ENCODE measurements around the gene TMEM121B.
"Not testable (repeated sequence)": the region's sequence is repeated elsewhere in the genome, so short reads cannot be mapped to it uniquely, and the experiment has no call there.

The TMEM121B gene

DNA sequence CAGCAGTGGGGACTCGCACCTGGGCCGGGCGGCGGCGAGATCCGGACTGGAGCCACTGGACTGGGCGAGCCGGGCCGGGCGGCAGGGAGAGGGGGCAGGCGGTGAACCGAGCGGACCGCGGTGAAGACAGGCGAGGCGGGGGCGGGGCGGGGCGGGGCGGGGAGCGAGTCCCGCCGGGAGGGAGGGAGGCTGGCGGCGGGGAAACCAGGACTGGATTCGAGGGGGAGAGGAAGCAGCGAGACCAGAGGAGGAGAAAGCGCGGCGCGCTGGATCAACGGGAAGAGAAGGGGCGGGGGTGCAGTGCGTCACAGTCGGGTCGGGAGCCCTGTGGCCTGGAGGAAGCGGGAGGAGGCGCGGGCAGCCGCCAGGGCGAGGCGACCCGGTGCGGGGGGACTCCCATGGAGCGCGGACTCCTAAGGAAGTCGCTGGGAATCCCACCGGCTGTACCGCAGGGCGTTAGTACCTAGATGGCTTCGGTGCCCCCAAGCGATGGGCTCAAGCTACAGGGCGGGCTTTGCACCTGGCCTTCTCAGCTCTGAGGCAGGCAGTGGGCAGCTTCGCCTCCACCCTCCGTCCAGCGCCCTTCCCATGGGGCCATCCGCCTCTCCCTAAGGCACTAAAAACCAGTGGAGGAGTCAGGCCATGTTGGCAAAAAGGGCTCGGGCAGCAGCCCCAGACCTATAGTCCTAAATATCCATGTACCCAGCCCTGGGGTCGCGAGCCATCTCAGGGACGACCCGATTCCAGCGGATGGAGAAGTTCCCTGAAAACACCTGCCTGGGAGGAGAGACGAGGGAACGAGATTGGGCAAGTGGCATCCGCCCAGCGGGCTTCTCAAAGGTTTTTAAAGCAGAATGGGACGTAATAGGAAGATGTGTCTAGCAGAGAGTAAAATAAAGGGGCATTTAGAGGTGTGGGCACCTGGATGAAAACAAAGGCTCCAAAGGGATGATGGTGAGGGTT is at the start of gene TMEM121B:
Gene TMEM121B, minus strand, starts transcription at position 128 of the 963 bp plus-strand sequence. CDS start 233 bp downstream, outside the sequence.
- DNase-seq: peak; percentile 33 to 39

DNA sequence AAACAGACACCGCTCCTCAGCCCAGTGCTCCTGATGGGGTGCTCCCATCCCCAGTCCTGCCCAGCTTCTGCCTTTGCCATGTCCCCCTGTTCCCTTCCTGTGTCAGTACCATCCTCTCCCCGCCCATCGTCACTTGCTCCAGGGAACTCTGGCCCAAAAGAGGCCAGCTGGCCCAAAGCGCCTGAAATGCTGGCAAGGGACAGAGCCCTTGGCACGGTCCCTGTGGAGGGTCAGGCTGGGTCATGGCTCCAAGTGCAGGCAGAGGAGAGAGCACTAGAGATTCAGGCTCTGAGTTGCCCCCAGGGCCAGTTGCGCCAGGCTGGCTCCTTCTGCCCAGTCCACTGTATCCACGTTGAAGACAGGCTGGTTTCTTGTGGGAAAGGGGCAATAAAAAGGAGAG is 46.3 kb upstream of the TMEM121B start:
- no peak for DNase-seq

DNA sequence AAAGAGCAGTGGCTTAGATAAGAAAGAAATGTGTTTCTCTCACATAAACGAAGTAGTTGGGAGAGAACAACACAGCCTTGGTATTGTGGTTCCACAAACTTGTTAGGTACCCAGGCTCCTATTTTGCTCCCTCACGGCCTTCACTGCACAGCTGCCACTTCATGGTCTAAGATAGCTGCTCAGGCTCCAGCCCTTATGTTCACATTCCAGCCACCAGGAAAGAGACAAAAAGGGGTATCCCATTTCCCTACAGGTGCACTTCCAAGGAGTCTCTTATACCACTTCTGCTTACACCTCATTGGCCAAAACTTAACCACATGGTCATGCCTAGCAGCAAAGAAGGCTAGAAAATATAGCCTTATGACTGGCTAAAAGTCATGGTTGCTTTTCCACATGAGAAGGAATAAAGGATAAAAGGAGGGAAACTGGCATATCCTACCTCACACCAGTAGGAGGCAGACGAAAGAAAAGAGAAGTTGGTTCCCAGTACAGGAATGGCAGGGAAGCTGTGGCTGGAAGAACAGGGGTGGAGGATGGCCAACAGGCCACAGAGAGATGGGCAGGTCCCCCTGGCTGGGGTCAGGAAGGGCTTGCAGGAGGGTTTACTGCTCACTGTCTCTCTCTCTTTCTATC is 43.3 kb upstream of the TMEM121B start:
- DNase-seq: no peak

DNA sequence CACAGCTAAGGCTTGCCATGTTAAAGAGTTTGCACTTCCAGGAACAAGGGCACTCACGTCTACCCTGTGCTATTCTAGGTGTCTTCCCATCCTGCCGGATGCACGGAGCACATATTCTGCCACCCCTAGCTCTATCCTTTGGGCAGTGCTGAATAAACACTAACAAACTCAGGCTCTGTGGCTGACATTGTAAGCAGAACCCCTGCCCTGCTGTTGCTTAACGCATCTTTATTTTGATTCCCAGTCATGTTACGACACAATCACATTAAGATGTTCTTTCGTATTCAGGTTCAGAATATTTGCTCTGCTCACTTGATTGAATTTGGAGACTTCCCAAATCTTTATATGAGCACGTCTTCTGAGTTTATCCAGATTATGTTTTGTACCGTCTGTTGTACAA is 41.6 kb upstream of the TMEM121B start:
- no peak for DNase-seq

DNA sequence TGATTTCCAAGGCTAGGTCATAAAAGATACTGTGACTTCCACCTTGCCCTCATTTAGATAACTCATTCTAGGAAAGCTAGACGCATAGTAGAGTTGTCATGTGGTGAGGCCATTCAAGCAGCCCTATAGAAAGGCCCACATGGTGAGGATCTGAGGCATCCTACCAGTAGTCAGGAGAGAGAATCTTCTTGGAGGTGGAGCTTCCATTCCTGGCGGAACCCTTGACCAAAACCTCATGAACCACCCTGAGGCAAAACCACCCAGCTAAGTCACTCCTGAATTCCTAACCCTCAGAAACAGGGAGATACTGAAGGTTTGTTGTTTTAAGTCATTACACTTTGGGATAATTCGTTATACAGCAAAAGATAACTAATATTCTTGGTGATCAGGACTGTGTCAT is 40.8 kb upstream of the TMEM121B start:
- DNase-seq: no peak

DNA sequence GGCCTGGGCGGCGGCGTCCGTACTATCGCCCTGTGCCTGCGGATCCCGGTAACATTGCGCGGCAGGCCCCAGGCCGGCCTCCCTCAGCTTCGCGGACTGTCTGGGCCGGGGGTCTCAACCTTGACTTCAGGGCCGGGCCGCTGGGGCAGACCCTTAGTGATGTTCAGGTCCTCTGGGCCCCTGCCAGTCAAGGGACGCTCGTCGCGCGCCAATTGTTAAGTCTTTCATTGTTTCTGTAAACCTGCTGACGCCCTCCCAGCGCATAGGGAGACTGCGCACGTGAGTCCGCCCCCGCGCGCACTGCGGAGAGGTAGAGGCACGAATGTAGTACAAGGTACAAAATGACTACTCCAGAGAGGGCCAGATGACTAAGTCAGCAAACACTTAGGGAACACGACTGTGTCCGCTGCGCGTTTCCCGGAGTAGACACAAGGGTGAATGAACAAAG is 38.4 kb upstream of the TMEM121B start:
- DNase-seq: peak; percentile 77 to 79

DNA sequence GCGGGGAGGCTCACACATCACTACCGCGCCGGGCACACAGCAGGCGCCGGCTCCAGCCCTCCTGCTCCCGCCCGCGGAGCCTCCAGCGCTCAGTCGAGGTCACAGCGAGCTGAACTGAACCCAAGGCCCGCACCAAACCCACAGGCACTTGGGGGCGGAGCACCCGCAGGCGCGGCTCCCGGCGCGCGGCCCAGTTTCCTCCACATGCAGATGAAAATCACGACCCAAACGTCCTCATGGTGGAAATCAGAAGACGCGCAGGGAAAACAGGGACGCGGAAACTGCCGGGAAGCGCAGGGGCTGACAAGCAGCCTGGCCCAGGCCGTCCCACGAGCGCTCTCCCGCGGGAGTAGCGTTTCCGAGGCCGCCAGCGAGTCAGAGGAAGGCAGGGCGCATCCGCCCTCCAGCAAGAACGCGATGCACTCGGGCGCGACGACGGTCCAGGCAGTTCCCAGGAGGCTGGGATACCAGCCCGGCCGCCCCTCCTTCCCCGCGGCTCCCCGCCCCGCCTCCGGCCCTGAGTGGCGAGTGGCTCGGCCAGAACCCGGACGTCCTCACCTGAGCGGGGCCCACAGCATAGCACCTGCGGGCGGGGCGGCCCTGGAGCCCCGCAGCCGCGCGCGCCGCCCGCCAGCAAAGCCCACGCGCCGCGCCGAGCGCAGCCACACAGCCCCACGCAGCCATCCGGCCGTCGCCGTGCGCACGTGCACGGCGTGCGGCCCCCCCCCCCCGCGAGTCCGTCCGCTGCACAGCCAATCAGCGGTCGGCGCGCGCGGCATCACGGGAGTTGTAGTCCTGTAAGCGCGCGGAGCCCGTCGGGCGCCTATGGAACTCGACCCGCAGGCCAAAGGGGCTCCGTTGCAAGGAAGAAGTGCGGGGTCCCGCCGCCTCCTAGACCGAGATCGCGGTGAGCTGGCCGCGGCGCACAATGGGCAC is 37.7 kb upstream of the TMEM121B start, which contains the start of gene HDHD5:
Gene HDHD5, minus strand, starts transcription at position 710 of the 936 bp plus-strand sequence. Its CDS starts 26 bp downstream, at position 684.
- peak; percentile 91 to 92 for DNase-seq

DNA sequence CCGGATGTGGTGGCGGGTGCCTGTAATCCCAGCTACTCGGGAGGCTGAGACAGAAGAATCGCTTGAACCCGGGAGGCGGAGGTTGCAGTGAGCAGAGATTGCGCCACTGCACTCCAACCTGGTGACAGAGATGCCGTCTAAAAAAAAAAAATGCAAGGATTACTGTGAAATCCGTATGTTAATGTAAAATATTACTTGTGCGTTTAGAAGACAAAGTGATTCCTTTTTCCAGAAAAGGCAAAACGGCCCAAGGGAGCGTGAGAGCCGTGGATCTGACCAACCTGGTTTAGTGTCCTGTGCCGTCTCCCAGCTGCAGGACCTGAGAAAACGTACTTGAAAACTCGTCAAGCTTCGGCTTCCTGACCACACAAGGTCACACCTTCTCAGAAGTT is 37.0 kb upstream of the TMEM121B start:
- DNase-seq: no peak

DNA sequence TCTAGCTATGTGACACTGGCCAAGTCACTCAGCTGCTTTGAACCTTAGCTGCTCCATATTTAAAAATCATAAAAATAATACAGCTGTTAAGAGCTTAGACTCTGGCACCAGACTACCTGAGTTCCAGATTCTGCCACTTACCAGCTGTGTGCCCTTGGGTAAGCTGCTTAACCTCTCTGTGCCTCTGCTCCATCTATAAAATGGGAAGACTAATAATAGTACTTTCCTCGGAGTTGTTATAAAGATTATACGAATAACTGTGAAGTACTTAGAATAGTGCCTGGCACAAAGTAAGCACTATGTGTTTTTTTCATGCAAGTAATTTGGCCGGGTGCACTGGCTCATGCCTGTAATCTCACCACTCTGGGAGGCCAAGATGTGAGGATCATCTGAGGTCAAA is 36.6 kb upstream of the TMEM121B start:
- DNase-seq: no peak

DNA sequence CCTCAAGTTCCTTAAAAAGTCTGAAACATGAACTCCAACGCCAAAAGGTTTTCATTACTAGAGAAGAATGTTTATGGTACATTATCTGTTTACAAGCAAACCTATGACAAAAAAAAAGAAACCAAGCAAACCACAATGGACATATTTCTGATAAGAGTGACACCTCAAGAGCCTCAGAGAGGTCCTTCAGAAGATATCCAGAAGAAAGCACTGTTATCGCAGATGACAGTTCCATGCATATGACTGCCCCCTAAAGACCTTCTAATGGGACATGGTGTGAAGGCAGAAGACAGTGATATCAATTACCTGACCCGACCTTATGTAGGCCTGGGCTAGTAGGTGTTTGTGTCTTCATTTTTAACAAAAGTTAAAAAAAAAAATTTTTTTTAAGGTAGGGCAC is 34.8 kb upstream of the TMEM121B start:
- no peak for DNase-seq

DNA sequence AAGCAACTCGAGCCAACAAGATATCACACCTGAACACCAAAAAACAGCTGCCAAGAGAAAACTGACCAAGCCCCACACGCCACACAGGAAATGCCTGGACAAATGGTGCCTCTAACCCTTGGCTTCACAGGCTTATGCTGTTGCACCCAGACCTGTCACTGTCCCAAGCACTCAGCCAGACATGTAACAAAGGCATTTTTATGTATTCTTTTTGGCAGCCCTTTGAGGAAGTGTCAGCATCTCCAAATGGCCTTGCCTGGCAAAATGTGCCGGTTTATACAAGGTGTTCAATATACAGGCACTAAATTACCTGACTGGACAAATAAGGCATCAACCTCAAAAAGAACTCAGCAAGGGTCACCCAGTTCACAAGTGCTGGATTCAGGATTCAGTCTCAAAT is 31.8 kb upstream of the TMEM121B start:
- DNase-seq: no peak

DNA sequence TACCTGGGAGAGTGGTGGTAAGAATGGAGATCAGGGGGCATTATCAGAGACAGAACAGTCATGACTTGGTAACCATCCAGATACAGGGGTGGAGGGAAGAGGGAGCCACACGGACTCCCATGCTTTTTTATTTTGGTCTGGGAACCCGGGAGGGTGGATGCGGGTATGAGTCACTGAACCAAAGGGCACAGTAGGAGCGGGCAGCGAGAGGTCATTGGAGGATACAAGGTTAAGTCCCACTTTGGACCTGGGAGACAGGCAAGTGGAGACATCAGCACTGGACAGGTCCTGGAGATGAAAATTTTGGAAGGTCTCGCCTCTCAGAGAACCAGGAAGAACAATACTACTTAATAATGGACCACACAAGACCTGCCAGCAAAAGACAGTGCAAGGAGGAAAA is 31.2 kb upstream of the TMEM121B start:
- no peak for DNase-seq

DNA sequence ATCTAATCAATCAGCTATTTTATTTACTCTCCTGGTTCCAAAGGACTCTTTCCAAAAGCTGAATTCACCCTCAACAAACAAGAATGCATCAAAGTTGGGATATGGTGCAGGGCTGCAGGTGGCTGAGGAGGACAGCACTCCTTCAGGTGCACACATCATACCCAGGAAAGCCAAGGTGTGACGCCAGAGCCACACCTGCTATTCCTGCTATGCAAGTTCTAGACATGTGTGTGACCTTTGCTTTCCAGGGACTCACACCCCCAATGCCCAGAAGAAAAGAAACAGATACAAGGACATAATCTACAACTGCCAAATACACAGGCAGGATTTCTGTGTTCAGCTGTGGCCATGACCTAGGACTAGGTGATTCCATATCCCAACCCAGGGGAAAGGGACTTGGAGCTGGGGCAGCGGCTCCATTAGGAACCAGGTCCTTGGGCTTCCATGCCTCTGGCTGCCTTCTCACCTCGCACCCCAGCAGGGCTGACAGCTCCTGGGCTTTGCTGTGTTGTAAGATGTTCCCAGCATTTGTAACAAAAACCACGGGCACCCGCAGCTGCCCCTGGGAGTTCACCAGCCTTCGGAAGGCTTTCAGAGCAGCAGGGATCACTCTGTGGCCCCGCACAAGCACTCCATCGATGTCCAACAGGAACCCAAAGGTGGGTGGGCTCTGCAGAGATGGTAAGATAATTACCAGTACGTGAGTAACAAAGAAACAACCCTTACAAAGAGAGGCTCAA is 28.1 kb upstream of the TMEM121B start:
- no peak for DNase-seq

DNA sequence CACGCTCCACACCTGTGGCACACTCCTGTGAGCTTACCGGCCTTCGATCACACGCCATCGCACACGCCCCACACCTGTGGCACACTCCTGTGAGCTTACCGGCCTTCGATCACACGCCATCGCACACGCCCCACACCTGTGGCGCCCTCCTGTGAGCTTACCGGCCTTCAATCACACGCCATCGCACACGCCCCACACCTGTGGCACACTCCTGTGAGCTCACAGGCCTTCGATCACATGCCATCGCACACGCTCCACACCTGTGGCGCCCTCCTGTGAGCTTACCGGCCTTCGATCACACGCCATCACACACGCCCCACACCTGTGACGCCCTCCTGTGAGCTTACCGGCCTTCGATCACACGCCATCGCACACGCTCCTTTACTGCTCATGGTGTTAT is 26.3 kb upstream of the TMEM121B start:
- DNase-seq: not testable (repeated sequence)

DNA sequence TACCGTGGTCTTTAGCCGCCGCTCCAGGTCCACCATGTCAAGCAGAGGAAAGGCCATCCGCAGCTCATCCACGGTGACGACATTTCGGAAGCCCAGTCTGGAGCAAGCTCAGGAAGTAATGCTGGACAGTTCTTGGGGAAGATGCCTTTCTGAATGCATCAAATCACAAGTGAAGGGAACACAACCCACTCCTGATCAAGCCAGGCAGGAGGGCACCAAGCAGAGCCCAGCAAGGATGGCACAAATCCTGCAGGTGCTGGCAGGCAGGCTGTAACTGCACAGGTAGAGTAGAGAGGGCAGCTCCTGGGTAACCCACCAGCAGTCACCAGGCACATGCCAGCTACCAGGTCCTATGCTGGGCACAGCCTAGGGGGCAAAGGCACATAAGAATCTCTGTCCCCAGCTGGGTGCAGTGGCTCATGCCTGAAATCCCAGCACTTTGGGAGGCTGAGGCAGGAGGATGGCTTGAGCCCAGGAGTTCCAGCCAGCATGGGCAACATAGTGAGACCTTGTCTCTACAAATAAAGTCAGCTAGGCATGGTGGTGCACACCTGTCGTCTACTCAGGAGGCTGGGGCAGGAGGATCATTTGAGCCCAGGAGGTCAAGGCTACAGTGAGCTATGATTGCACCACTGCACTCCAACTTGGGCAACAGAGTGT is 24.0 kb upstream of the TMEM121B start:
- DNase-seq: no peak

DNA sequence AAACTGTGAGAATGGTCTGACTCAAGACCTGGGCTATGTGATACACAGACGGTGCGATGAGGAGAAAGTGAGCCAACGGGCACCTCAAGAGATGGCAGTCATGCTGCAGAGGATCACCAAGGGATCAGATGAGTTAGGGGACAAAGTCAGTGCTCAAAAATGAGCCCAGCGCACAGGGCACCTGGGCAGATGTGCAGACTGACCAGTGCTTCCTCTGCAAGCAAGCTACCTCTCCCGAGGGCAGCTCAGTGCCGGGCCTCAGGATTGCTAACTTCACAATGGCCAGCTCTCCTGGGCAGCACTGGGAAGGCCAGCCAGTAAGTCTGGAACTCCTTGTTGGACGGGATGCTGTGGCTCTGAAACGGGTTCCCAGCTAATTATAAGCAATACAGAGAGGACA is 22.7 kb upstream of the TMEM121B start:
- no peak for DNase-seq

DNA sequence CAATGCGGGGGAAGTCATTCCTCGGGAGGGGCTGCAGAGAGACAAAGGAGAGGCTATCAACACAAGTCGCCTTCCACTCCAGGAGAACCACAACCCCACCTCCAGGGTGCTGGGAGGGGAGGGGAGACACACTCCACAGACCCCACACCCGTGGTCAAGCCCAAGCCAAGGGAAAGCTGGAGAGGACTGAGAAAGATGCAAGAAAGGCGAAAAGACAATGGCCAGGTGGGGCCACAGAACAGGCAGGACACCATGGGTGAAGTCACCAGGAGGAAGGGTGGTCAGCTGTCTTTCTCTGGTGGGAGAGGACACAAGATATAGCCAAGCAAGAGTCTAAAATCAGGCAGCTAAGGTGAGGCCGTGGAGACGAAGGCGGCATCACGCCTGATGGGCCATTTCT is 21.9 kb upstream of the TMEM121B start:
- no peak for DNase-seq

DNA sequence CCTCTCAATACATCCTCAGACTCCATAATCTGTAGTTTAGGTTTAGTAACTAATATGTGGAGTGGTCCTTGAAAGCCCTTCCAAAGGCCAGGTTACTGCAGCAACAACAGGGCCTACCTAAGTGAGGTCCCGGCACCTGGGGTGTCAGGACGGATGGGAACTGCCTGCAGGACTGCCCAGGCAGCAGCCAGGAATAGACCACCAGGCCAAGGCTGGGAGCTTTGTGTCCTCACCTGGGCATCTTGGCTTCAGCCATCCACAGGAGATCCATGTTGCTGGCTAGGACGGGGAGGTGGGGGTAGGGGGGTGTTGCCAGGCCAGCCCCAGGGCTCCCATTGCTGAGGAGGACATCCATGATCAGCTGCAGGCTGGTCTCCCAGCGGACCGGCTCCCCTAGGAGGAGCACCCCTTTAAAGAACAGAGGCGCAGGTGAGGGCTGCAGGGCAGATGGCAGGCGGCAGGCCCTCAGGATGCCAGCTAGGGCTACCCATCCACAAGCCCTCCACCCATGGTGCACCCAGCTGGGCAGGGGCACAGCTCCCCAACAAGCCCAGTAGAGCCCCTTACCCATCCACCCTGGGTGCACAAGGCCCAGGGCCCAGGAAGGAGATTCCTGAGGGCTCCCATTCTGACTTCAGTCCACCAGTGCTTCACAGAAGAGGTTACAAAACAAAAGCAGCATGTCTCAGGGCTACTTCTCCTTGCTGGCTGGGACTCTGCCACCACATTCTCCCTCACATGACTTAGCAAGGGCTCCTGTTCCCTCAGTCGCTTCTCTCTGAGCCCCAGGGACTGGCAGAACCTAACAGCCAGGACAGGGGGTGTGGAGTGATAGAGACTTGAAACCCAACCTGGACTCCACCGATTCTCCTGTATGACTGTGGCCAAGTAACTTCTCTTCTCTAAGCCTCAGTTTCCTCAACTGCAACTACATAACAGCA is 19.9 kb upstream of the TMEM121B start:
- no peak for DNase-seq

DNA sequence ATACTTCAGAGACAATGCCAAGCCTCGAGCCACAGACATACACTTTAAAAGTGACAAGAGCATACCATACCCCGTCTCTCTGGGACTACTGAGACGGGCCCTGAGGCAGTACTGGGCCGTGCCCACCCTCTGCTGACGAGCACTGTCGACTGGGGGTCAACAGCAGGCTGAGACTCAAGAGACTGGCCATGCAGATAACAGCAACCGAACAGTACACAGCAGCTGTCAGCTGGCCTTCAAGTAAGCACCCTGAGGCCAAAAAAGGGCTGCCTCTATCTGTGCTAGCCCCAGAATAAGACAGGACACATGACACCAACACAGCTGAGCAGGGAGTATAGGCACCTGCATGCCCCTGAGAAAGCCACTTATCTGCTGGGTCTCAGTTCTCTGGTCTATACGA is 18.9 kb upstream of the TMEM121B start:
- DNase-seq: no peak

DNA sequence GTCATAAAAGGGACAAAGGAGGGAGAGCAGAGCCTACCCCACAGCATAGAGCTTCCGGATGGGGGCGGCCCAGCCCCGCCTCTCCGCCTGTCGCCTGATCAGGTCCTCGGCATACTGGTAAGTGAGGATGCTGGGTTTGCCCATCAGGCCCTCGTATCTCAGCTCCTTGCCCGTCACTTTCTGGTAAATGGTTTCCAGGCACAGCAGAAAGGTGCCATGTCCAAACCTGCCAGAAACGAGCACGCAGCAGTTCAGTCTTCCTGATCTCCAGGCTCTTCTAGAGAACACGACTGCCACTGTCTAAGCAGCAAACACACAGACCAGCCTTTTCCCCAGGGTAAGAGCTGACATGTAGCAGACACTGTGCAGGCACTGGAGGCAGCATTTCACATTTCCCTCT is 17.4 kb upstream of the TMEM121B start:
- no peak for DNase-seq
